Activated CD4-positive, alpha-beta T cell treated with anti-CD3 and anti-CD28 coated beads for 4 hours (primary cell): Measurements from ENCODE around the gene CHPF2.

Experiments
- DNase-seq, 2 donors: peaks; one replicate each; pipeline ENCODE4 v3.0.0-alpha.2; 2020

CHPF2 gene

GRCh38 chr7:151206914-151207313, 25.4 kb upstream of the CHPF2 start:
- no peak for DNase-seq

- no peak for DNase-seq
These were observed 25.0 kb upstream of the CHPF2 start for GRCh38 chr7:151207315-151207714.

DNA sequence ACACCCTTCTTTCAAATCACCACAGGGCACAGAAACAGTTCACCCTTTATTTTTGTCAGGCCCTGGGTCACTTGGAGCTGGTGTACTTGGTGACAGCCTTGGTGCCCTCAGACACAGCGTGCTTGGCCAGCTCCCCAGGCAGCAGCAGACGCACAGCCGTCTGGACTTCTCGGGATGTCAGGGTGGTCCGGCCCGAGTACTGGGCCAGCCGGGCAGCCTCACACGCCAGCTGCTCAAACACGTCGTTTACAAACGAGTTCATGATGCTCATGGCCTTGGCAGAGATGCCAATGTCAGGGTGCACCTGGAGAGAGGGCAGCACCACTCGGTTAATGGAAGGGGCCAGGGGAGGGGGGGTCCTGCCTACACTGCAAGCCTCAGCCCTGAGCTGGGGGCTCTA, 24.5 kb upstream of the CHPF2 start:
- no peak for DNase-seq

DNA sequence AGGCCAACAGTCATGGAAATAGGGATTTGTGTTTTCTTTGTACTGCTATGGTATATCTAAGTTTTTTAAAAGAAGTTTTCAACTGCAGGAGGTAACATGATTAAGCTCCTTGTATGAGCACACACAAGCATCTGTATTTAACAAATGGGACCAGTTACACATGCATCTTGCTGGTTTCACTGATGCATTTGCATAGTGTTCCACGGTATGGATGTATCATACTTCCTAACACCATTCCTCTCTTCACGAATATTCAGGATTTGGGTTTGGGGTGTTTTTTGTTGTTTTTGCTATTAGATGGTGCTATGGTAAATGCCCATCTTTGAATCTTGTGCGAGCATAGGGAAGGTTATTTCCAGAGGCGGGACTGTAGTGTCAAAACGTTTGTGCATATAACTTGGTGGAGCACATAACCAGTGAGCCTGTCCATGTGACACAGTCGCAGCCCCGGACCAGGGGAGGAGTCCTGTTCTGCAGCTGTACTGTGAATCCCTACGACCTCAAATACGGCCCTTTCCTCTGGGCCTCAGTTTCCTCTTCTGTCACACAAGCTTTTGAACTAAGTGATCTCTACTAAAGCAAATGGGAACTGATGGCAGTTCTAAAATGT, 23.9 kb upstream of the CHPF2 start:
- no peak for DNase-seq

DNA sequence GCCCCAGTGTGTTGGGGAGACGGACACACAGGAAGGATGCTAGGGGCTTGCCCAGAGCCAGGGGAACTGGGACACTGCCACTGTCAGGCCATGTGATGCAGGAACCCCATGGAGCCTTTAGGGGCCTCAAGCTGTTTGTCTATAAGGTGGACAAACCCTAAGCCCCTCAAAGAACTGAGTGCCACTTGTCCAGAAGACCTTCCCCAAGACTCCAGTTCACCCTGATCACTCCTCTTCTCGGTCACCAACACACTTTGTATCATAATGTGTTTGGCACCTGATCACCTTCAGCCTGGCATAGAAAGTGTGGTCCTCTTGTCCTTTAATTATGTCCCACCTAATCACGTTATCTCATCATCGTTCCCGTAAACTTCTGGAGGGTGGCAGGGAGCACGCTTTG, 22.7 kb upstream of the CHPF2 start:
- no peak for DNase-seq

DNA sequence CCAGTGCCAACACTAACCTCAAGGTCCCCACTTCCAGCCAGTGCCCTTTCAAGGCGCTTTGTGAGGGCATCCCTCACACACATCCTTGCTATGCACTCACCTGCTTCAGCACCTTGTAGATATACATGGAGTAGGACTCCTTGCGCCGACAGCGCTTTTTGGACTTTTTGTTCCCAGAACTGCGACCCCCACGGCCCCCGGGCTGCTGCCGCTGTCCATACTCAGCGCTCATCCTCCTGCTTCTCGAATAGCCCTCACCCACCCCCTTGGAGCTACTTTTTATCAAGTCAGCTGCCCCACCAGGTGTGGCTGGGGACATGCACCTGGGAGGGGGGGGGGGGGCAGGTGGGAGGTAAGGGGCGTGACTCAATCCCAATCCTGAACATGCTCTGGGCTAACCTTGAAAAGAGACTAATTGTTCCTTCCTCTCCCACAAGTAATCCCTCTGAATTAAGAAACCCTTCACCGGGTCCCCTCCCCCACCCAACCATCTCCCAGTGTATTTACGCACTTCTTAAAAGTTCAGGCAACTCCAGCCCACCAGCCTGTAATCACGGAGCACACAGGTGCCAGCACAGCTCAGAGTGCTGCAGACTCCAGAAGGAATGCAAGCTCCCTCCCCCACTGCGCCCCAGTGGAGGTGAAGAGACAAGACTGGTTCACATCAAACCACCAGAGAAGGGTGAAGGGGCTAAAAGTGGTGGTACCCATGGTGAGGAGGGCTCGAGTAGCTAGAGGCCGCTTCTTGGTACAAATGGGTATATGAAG, 22.0 kb upstream of the CHPF2 start, which contains the start of gene H2BK1:
H2BK1 (minus strand) TSS at position 402 of the 768 bp plus-strand sequence; CDS start at position 232, 170 bp downstream.
- no peak for DNase-seq

- DNase-seq = no peak
These were observed 21.0 kb upstream of the CHPF2 start for GRCh38 chr7:151211155-151211772.

GRCh38 chr7:151212626-151213025, 19.7 kb upstream of the CHPF2 start:
- no peak for DNase-seq

- DNase-seq = no peak
These were observed 18.5 kb upstream of the CHPF2 start for GRCh38 chr7:151213826-151214225.

GRCh38 chr7:151215396-151215795, 16.9 kb upstream of the CHPF2 start:
- DNase-seq = no peak

DNA sequence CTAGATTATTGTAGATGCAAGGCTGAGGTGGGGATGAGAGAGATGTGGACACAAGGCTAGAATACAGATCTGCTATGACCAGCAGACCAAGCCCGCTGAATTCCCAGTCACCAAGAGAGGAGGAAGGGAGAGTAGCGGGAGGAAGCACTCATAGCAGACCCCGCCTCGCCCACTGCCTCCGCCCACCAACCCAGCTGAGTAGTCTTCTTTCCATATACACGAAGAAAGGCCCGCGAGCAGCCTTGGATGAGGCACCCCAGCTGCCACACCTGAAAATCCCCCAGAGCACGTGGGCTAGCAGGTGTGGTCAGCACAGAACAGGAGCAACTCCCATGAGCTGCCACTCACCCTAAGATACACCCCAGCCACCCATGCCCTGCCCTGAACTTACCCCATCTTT, 14.1 kb upstream of the CHPF2 start:
- no peak for DNase-seq

DNA sequence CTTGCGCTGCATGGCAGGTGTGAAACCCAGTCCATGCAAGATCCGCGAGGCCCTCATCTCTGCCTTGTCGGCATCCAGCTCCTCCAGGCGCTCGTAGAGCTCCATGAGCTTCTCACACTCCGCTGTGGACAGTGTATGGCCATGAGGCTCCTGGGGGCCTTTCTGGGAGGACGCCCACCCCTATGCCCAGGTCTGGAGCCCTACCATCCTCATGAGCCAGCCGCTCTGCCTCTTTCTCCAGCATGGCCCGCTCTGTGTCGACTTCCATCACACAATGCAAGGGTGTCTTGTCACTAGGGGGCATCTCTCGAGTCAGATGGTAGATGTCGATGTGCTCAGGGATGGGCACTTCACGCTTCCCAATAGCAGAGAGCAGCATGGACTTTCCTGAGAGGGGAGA, 8.6 kb upstream of the CHPF2 start:
- no peak for DNase-seq

DNA sequence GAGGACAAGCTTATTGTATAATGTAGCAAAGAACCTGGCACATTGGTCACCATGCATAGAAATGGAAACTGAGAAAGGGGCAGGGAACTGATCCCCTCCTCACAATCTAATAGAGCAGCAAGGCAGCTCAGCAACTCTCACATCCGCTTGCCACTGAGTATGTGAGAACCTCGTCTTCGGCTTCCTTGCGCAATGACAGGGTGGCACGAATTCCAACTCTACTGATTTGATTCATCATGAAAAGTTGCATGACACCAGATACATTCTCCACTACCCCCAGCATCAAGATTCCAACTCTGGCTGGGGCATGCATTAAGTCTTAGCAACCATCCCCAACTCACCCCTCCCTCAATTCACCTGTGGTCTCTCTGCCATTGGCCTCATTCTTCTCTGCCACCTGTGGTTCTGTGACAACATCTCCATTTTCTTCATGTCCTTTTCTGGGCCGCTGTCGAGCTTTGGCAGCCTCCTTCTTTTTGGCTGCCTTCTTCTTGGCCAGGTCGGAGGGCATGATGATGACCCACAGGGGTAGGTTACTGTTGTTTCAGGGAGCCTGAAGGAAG, 6.3 kb upstream of the CHPF2 start:
- DNase-seq = no peak

- no peak for DNase-seq
These were observed 5.8 kb upstream of the CHPF2 start for GRCh38 chr7:151226560-151226874.

DNA sequence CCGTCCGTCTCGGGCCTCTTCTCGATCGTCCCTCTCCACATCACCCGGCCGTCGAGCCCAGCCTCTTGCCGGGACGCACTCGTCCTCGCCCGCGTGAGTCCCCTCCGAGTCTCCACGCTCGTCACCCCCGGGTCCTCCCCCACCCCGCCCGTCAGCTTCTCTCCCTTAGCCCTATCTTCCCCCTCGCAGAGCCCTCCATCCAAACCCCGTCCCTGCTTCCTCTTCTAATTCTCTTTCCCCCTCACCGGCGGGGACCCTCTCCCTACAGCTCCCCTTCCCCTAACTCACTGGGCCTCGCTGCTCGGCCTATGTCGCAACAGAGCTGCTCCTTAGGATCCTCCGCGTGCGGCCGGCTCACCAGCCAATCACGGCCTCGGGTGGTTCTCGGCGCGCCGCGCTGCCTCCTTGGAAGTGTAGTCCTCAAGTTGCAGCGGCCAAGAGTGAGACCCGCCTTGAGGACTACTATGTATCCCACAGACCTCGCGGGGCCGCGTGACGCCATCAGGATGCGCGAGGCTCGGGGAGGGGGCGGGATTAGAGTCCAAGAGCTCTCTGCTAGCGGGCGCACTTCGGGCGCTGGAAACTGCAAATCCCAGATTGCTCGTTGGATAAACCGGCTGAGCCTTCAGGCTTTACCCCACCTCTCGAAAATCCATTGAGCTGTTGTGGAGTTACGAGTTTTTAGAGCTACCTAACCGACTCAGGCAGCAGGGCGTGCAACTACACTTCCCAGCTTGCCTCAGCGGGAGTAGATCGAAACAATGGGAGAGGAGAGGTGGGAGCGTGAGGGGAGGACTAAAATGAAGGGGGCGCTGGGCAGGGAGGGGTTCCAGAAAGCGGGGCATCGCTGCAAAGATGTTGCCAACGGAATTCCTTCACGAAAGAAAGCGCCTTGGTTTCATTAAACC, 5.2 kb upstream of the CHPF2 start, which contains the start of gene ABCF2:
ABCF2 (minus strand) TSS at position 331 of the 908 bp plus-strand sequence. CDS start 747 bp downstream, outside the sequence.
- peak; percentile 96 to 99 for DNase-seq

- no peak for DNase-seq
These were observed 4.0 kb upstream of the CHPF2 start for GRCh38 chr7:151228024-151228866.

DNA sequence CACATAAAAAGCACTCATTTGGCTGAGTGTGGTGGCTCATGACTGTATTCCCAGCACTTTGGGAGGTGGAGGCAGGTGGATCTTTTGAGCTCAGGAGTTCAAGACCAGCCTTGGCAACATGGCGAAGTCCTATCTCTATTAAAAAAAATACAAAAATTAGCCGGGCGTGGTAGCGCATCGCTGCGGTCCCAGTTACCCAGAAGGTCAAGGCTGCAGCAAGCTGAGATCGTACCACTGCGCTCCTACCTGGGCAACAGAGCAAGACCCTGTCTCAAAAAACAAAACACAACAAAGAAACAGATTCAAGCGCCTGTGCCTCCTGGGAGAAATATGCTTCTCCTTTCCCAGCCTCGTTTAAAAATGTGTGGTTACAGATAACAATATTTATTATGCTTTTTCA, 3.0 kb upstream of the CHPF2 start:
- no peak for DNase-seq

DNA sequence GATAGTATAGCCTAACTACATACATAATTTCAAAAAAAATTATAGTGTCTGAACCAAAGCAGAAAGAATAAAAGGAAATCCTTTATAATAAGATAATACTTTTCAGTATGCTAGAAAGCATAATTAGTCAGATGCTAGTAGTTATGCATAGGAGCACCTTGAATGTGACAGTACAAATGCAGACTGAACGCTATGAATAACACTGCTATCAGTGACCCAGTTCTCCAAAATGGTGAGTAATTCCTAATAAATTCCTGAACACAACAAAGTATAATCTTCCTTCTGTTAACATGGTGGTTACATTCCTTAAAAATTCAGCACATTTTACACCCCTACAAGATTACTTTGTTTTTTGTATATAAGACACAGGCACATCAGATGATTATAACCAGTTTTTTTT, 1.2 kb upstream of the CHPF2 start:
- no peak for DNase-seq

GRCh38 chr7:151232917-151233701, 826 bp downstream of the CHPF2 start:
- peak; percentile 74 to 80 for DNase-seq

DNA sequence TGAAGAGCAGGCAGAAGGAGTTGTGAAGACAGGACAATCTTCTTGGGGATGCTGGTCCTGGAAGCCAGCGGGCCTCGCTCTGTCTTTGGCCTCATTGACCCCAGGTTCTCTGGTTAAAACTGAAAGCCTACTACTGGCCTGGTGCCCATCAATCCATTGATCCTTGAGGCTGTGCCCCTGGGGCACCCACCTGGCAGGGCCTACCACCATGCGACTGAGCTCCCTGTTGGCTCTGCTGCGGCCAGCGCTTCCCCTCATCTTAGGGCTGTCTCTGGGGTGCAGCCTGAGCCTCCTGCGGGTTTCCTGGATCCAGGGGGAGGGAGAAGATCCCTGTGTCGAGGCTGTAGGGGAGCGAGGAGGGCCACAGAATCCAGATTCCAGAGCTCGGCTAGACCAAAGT, 1.5 kb downstream of the CHPF2 start:
- no peak for DNase-seq
